Epithelial cell of esophagus (primary cell): ENCODE results near the gene NKAIN2.

Experiments
- DNase-seq: peaks from one replicate; pipeline ENCODE4 v3.0.0; 2010; ENCODE audit warnings: low read depth
- H3K4me3 ChIP-seq: 2 replicates; pipeline ENCODE4 v1.5.1; 2011; ENCODE audit warnings: mild to moderate bottlenecking, low read length, control low read depth
- CTCF ChIP-seq: IDR thresholded peaks from 2 replicates; pipeline ENCODE4 v1.5.1; 2011; ENCODE audit warnings: low read depth, mild to moderate bottlenecking, low read length, control low read depth, inconsistent platforms; ENCODE audit not compliant: insufficient read depth; ENCODE audit errors: missing control alignments

NKAIN2 gene

GRCh38 chr6:124131779-124132178 is 328.1 kb downstream of the NKAIN2 start:
- no peak for DNase-seq
- TF ChIP-seq CTCF, result no peak
- H3K4me3 ChIP-seq, result no peak overlapping the region

- no peak overlapping the region for H3K4me3 ChIP-seq
- no peak for TF ChIP-seq CTCF
- no peak for DNase-seq
Measured at GRCh38 chr6:124132256-124132655, 328.6 kb downstream of the NKAIN2 start.

- no peak for DNase-seq
- TF ChIP-seq CTCF, result no peak
- H3K4me3 ChIP-seq, result no peak overlapping the region
Measured at GRCh38 chr6:124142852-124143251, 339.2 kb downstream of the NKAIN2 start.

GRCh38 chr6:124143435-124143834 is 339.8 kb downstream of the NKAIN2 start:
- no peak for TF ChIP-seq CTCF
- H3K4me3 ChIP-seq, result no peak overlapping the region
- DNase-seq, result no peak

GRCh38 chr6:124147621-124148020 is 344.0 kb downstream of the NKAIN2 start:
- H3K4me3 ChIP-seq, result no peak overlapping the region
- no peak for TF ChIP-seq CTCF
- DNase-seq, result no peak

GRCh38 chr6:124148236-124148957 is 344.7 kb downstream of the NKAIN2 start:
- no peak for DNase-seq
- H3K4me3 ChIP-seq, result no peak overlapping the region
- no peak for TF ChIP-seq CTCF

- no peak overlapping the region for H3K4me3 ChIP-seq
- TF ChIP-seq CTCF, result no peak
- DNase-seq, result no peak
Measured at GRCh38 chr6:124149646-124150045, 346.0 kb downstream of the NKAIN2 start.
